Gastrocnemius medialis (tissue), 4 donors: ENCODE data around the gene ISG20.
A peak's percentile ranks its signal among the peaks of the same experiment; 100 is the strongest.

Experiments used
- CTCF ChIP-seq, 5 experiments: fragments of 450-650 bp in 3 of 5; fragments of 200-600 bp in 2 of 5; sonication (generic) in 2 of 5; IDR thresholded peaks in 4 of 5; conservative IDR thresholded peaks in 1 of 5; 1 replicate in 4 of 5; 2 replicates in 1 of 5; pipeline ENCODE4 v1.5.1; 2016 to 2019; ENCODE audit warnings: antibody characterized with exemption in 5 of 5, mild to moderate bottlenecking in 3 of 5, moderate library complexity in 3 of 5
- POLR2A ChIP-seq, 2 donors: fragments of 450-650 bp; IDR thresholded peaks; one replicate each; pipeline ENCODE4 v1.6.1; 2017; ENCODE audit warnings: antibody characterized with exemption in 2 of 2, mild to moderate bottlenecking in 2 of 2, moderate library complexity in 2 of 2

GRCh38 chr15:88638626-88639372 is at the start of gene ISG20:
- peak; percentile 50 to 72 for TF ChIP-seq POLR2A (IDR thresholded peaks at IDR 0.05)
- peak in 3 of 5 experiments; percentile 31 to 52 (median 36) for TF ChIP-seq CTCF (IDR thresholded peaks at IDR 0.05 in 4 of 5, conservative IDR thresholded peaks at IDR 0.05 in 1 of 5)
